ENCODE results near the gene MBD3.

DNA sequence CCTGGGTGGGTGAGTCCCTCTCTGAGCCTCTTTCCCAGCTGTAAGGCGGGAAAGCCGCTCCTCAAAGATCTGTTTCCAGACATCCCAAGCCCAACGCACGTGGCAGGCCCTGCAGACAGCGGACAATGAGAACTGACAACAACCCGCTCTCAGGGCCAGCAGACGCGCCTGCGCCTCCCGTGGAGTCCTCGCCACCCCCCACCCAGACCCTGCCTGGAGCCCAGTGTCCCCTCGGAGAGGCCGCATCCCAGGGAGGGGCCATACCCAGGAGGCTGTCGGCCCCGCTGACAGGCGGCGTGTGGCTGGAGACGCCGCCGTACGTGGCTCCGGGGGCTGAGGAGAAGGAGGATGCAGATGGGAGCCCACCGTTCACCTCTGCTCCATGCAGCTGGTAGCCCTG lies 28.9 kb upstream of the MBD3 start:
- TF ChIP-seq POLR2AphosphoS5 (IDR thresholded peaks at IDR 0.05; ENCODE audit: low read depth, low read length) (no peak), POLR2A (IDR thresholded peaks at IDR 0.05; ENCODE audit: low read depth, low read length) (no peak)

All from GM12892 (cell line).